NCI-H345 treated with DMSO at 0.1 percent for 48 hours (cell line): Measurements from ENCODE around the gene PARD3B.

ENCODE experiments used
- DNase-seq: peaks from one replicate; lab custom pipeline; 2025; ENCODE audit not compliant: unreplicated experiment; lab: John Stamatoyannopoulos, UW

PARD3B gene

DNA sequence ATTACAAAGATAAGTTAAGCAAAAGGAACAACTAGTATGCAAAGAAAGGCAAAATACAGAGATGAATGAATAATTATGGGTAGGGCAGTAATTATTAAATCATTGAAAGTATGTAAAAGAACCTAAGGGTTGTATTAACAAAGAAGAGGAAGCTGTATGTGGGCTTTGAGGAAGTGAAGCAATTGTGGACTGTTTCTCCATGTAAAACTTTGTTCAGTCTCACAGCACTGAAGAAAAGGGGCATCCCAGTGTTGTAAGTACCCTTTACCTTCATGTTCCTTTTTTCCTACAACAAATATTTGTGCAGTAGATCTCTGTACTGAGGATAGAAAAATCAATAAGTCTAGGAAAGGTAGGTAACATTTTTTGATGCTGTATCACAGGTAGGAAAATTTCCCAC, 748.3 kb downstream of the PARD3B start:
- no peak for DNase-seq

DNA sequence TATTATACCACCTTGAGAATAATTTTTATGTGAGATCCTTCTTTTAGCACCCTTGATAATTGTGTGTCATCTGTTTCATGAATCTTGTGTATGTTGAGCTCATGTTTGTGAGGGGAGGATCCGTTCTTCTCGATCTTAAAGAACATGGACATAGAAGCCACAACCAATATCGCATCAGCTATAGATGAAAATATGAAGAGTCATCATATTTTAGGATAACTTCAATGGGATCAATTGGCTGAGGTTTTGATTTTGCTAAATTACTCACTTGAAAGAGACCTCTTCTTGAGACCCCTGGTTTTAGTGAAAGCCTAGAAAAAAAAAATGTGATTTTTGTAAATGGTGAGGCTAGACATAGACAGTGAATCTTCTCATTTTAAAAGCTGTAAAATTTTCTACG, 751.7 kb downstream of the PARD3B start:
- DNase-seq, result no peak

DNA sequence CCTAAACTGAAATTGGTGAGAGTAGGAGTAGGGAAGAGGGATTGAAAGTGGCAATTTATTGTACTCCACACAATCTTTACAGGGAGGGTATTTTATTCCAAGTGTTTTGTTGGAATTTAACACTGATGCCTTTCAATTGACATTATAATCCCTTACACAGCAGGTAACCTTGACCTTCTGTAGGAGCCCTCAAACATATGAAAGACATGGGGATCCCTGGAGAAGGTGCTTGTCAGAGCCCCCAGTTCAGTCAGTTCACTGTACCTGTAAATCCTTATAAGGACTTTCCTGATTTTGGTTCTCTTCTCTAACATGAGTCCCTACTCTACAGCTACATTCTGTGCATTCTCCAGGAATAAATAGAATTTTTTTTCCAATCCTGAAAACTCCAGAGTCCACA, 752.1 kb downstream of the PARD3B start:
- no peak for DNase-seq

DNA sequence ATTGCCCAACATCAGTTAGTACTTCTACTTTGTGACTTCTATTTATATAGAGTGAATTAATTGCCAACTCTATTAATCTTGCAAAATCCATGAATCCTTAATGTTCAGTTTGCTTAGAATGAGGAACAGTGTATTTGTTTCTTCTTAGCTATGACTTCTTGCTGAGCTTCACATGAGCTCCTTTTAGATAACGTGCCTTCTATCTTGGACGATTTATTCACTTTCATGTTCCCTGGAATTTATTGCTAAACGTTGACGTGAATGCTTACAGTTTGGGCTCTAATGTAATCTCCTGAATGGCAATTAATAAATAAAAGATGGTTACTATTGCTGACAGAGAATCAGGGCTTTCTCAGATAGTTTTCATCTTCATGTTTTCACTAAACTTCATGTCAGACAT, 752.6 kb downstream of the PARD3B start:
- no peak for DNase-seq

DNA sequence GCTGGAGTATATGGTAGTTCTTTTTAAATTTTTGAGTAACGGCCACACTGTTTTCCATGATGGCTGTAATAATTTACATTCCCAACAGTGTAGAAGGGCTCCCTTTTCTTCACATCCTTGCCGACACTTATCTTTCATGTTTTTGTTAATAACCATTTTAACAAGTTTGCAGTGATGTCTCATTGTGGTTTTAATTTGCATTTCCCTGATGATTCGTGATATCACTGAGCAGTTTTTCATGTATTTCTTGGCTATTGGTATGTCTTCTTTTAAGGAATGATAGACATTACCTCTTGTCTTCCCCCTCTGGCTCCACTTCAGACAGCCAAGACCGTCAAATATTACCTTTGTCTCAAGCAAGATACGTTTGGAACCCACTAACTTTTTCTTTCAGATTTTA, 765.9 kb downstream of the PARD3B start:
- DNase-seq, result no peak

DNA sequence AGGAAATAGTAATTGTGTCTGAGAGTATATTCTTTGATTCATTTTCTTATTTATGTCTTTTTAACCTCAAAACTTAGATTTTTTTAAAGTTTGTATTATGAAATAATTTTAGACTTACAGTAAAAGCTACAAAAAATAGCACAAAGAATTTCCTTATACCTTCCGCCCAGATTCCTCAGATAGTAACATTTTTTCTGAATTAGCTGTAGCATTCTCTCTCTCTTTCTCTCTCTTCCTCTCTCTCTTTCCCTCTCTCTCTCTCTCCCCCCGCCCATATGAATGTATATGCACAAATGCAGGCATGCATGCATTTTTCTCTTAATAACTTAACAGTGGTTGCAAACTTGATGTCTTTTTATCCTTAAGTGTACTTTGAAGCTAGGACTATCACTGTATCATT, 776.0 kb downstream of the PARD3B start:
- DNase-seq, result no peak

DNA sequence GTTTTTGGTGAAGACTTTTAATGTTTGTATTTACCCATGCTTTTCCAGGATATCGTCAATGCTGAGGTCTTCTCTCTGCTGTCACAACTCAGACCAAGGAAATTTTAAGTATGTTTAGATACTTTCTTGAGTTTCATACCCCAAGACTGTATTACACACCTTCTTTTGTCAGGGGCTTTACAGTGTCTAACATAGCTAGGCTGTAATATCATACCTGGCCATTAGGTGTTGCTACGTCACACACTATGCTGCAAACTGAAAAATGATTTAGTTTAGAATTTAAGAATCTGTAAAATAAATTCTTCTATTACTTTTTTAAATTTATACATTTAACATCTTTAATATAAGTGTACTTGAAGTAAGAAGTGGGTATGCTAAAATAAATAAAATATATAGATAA, 778.7 kb downstream of the PARD3B start:
- no peak for DNase-seq

DNA sequence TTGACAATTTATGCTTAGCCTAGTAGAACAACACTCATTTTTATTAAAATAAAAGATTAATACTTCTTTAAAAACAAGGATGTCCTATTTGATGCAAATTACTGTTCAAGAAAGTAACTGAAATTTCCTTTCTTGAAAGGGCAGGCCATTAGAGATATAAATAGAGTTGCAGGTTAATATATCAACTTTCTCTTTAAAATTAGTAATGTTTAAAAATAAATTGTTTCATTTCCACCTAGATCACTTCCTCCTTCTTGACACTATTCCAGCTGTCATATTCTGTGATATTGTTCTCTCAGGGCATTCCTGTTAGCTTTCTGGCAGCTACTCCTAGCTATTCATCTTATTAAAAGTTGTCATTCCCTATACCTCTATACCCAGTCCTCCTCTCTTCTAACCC, 779.1 kb downstream of the PARD3B start:
- no peak for DNase-seq

DNA sequence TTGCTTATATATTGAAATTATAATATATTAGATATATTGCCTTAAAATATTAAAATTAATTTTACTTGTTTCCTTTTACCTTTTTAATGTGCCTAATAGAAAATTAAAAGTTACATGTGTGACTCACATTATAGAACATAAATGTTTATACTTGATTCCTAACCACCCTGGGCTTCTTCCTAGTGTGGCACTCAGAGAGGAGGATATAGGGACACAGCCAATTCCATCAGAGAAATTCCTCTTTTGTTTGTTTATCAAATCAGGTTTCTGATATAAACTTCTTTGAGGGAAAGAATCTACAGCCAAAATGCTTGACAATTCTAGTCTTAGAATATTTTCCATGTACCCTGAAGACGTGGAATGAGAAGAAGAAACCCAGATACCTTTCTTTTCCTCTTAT, 788.1 kb downstream of the PARD3B start:
- no peak for DNase-seq

DNA sequence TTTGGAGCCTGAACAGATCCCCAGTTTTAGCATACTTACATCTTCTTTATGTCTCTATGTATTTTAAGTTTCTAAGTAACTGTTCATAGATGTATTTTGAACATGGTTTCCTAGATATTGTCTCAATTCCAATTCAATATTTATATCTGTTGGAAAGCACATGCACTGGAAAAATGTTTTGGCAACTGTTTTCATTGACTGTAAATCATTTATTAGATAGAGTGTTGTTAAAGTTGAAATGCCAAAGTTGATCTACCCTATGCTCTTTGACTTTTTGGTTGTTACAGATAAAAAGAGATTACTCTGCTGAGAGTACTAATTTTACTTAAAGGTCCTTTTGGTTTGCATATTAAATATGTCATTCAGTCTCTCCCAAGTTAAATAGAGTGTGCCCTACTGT, 792.0 kb downstream of the PARD3B start:
- no peak for DNase-seq

DNA sequence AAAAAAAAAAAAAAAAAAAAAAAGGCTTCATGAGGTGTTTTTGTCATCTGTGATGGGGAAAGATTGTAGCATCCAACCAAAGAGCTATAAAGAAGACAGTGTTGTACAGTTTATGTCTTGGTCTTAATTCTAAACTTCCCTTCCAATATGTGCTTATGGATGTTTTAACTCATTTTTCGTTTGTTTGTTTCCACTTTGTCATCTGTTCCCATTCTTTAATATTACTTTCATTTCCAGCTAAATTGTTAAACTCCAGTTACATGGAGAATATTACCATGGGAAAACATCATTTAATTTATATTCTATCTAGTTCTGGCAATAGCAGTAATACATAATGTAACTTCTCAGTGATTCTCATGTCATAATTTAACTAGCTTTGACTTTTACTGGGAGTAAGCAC, 792.9 kb downstream of the PARD3B start:
- no peak for DNase-seq

DNA sequence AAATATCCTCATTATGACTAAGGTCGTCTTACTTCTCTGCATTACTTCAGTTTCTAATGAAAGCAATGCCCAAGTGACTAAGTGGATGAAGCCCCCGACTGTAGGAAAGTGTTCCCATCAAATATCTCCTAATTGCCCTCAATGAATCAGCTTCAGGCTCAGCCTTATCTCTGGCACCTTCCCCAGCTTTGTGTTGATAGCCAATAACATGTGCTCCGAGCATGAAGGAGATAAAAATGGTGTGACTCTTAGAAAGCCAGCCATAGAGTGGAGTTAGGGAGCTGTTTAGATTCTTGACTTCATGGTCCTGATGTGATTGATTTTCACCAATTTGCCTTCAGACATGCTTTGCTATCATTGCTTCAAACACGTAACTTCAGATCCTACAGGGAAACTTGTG, 797.8 kb downstream of the PARD3B start:
- no peak for DNase-seq

DNA sequence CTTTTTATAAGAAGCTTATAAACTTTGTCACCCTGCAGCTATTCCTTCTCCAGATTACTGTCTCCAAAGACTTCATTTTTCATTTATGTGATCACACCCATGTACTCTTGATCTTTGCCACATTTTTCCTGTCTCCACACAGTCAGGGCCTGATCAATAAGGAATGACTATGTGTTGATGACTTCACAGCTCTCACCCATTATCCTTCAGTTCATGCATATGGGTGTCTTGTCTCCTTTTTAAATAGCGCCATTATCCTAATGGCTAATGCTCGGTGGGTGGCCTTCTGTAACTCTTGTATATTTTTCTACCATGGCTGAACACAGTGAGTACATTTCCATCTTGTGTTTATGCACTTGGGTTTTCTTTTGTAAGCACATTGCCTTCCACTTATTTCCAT, 801.4 kb downstream of the PARD3B start:
- no peak for DNase-seq

DNA sequence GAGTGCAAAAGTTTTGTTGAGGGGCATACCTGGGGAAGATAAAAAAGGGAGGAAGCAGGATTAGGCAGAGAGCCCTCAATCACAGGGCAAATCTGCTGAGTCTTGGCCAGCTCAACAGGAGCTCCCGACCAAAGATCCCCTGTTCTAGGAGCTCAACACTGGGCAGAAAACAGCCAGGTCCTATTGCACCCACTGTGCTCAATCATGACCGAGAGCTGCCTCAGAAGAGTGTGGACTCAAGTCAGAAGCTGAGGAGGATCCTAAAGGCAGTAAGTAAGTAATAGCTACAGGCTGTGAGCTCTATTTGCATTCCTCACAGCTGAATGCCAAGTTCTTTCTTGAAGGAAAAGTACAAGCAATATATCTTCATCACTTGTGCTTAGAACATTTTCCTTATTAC, 802.6 kb downstream of the PARD3B start:
- DNase-seq, result no peak

DNA sequence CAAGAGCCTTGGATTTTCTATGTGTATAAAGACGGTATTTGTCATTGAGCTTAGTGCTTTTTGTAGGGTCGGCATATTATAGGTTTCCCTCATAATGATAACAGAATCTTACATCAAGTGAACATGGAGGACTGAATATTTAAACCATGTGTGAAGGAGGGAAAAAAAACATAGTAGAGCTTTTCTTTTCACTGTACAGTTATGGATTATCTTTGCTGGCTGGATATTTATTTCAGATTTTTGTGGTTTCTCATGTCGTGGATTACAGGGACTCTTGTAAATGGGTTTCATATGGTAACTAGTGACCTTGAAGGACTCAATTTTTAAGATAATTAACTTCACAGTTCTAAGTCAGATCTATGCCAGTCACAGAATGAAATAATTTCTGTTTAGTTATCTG, 806.8 kb downstream of the PARD3B start:
- DNase-seq, result no peak

DNA sequence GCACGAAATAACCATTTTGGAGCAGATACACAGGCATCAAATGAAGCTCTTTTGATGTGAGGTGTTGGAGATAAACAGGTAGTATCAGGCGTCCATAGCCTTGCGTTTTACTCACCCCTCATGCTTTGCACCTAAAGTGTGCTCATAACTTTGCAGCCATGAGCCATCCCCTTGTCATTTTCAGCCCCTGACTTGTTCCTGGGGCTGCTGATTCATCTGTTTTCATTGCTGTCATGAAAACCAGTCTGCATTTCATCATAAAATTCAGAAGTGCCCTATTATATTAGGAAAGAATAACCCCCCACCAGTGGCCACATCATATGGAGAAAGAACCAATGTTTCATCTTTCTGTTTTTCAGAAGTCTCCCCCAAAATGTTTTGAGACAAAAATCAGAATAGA, 807.3 kb downstream of the PARD3B start:
- no peak for DNase-seq

DNA sequence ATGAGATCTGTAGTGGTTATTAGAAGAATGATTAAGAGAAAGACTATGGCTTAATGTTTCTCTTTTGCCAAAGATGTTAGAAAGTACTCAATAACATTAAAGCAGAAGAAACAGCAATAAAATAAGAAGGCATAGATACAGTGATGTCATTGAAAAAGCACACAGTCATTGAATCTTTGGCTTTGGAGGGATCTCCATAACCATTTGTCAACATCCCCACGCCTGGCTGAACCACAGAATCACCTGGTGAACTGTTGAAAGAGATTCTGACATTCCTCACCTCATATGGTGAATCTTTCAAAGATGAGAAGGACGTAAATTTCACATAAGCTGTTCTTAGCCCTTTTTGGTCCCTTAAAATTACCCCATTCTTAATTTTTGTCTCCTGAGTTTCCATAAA, 812.5 kb downstream of the PARD3B start:
- no peak for DNase-seq

DNA sequence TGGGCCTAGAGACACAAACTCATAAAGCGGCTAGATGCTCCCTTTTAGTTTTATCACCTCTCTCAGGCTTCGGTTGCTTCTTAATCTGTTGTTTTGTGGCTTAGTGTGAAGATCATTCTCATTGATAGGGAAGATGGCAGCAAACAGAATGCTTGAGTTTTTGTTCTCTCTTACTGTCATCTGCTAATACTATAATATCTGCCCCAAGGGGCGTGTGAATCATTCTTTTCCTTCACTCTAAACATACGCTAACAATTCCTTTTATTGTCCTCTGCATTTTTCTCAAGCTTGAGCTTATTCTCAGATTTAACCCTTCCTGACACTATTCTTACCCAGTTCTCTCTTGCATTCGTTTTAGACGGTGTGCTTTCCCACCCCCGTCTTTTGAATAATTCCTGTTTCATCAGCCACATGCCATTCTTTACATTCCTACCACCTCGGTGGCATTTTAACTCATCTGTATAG, 813.1 kb downstream of the PARD3B start:
- DNase-seq, result no peak

DNA sequence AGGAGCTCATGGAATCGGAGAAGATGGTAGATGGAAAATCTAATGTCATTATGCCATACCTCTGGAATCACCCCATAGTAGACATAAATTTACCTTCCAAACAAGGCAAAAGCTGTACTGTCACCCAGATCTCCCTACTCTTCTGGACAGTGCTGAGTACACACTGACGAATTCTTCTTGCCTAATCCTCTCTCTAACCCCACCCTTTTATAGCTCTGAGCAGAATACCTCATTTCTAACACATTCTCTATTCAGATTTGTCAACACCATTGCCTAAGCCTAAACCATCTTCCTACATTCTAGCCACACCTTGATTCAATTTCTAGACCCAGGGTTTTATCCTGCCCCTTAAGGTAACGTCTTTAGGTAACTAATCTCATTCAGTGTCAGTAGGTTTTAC, 816.0 kb downstream of the PARD3B start:
- no peak for DNase-seq

DNA sequence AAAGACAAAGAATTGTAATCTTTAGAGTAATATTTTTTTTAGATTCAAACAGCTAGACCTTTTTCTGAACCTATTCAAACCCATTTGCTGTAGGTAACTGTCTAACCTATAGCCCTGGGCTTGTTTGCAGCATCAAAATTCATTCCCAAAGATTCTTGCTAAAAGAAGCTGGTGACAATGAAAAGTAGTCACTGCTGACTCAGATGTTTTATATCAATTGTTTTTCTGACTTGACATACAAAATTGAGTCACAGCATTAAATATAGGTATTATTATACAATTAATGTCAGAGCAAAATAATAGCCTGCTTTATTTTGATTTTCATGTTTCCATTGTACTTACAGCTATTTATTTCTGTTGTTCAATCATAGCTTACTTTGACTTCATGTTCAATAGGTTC, 816.7 kb downstream of the PARD3B start:
- DNase-seq, result no peak

DNA sequence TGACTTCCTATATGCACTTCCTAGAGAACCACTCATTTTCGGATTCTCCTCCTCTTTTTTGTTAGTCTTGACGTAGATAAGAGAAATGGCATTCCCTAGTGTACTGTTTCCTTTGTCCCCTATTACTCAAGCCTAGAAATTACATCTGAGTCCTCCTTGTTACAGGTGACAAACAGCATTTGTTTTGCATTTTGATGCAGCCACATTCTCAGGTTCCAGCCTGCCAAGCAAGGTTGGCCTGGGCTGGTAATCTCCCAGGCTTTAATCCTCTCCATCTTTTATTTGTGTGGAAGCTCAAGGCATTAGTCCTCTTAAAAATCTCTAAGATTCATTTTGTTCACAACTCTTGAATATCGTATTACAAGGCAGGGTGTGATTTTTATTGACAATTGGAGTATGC, 819.0 kb downstream of the PARD3B start:
- peak; percentile 5 for DNase-seq

DNA sequence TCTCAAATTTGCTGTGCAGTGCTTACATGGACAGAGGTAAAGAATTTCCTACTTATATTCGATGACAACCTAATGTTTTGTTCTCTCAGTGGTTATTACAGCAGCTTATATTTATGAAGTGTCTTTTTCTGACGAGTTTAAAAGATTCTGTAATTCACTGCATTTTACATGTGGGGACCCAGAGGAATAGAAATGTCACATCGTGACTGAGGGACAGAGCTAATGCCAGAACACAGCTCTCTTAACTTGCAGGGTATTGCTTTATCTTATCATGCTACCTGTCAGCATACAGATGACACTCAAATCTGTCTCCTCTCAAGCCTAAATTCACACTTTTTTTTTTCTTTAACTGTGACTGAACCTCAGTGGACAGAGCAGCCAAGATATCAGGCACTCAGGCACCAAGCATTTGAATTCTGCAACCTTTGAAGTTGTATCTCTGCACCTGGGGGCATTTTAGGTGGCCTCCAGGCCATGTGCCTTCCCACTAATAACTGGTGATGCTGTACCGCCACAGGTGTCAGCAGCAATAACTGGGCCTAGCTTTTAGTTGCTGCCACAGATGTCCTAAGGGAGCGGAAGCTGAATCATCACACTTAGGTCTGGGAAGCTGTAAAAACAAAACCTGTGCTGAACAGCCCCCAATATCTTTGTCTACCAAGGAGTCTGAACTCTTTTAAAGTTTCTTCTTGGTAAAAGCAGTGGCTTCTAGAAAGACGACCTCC, 821.2 kb downstream of the PARD3B start:
- no peak for DNase-seq

DNA sequence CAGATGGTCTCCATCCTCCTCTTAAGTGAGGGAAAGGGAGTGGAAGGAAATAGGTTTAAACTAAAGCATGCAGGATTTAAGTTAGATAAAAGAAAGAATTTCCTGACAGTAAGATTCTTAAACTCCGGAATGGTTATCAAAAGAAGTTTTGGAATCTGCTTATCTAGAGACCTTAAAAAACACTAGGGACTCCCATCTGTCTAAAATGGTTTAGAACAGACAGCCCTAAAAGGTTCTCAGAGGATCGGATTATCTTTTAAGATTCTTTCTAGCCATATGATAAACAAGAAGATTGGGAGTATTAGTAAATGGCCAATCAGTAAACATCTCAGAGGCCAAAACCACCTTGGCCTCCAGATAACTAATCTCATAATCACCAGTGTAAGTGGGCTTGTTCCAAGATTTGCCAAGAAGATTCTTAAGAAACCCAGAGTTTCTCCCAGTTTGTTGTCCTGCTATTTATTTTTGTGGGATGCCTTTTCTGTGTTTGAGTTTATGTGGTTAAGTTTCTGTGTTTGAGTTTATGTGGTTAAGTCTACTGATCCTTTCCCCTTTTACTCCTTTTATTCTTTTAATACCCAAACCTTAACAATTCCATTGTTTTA, 822.2 kb downstream of the PARD3B start:
- no peak for DNase-seq
